ENCODE data around the gene HSD17B12.

The HSD17B12 gene

GRCh38 chr11:43689167-43689566 lies 8.6 kb downstream of the HSD17B12 start:
- no peak for DNase-seq (ENCODE audit: low spot score)

GRCh38 chr11:43690929-43691725 lies 10.6 kb downstream of the HSD17B12 start:
- no peak for DNase-seq (ENCODE audit: low spot score)
- no peak for TF ChIP-seq CTCF (IDR thresholded peaks at IDR 0.05; ENCODE audit: extremely low read depth, missing control alignments)

More at GRCh38 chr11:43689167-43689566, 8.6 kb downstream of the HSD17B12 start:
- TF ChIP-seq CTCF (IDR thresholded peaks at IDR 0.05; ENCODE audit: extremely low read depth, missing control alignments): no peak

GRCh38 chr11:43691806-43692205 lies 11.3 kb downstream of the HSD17B12 start:
- no peak for DNase-seq (ENCODE audit: low spot score)

GRCh38 chr11:43693069-43693468 lies 12.5 kb downstream of the HSD17B12 start:
- no peak for DNase-seq (ENCODE audit: low spot score)
- no peak for TF ChIP-seq CTCF (IDR thresholded peaks at IDR 0.05; ENCODE audit: extremely low read depth, missing control alignments)

More at GRCh38 chr11:43691806-43692205, 11.3 kb downstream of the HSD17B12 start:
- TF ChIP-seq CTCF (IDR thresholded peaks at IDR 0.05; ENCODE audit: extremely low read depth, missing control alignments): no peak

- TF ChIP-seq CTCF (IDR thresholded peaks at IDR 0.05; ENCODE audit: extremely low read depth, missing control alignments): no peak
- no peak for DNase-seq (ENCODE audit: low spot score)
Measured at GRCh38 chr11:43693731-43694130, 13.2 kb downstream of the HSD17B12 start.

- TF ChIP-seq CTCF (IDR thresholded peaks at IDR 0.05; ENCODE audit: extremely low read depth, missing control alignments): no peak
- no peak for DNase-seq (ENCODE audit: low spot score)
Measured at GRCh38 chr11:43694477-43694876, 13.9 kb downstream of the HSD17B12 start.

- DNase-seq (ENCODE audit: low spot score): no peak
Measured at GRCh38 chr11:43697679-43698078, 17.1 kb downstream of the HSD17B12 start.

More at GRCh38 chr11:43697679-43698078, 17.1 kb downstream of the HSD17B12 start:
- TF ChIP-seq CTCF (IDR thresholded peaks at IDR 0.05; ENCODE audit: extremely low read depth, missing control alignments): no peak
